NCI-H187 treated with DMSO at 0.1 percent for 48 hours (cell line): ENCODE data around the gene SPDYE2B.
"Not testable (repeated sequence)": the region's sequence is repeated elsewhere in the genome, so short reads cannot be mapped to it uniquely, and the experiment has no call there.

Source experiments
- DNase-seq: peaks from one replicate; lab custom pipeline; 2025; lab: John Stamatoyannopoulos, UW

The SPDYE2B gene

DNA sequence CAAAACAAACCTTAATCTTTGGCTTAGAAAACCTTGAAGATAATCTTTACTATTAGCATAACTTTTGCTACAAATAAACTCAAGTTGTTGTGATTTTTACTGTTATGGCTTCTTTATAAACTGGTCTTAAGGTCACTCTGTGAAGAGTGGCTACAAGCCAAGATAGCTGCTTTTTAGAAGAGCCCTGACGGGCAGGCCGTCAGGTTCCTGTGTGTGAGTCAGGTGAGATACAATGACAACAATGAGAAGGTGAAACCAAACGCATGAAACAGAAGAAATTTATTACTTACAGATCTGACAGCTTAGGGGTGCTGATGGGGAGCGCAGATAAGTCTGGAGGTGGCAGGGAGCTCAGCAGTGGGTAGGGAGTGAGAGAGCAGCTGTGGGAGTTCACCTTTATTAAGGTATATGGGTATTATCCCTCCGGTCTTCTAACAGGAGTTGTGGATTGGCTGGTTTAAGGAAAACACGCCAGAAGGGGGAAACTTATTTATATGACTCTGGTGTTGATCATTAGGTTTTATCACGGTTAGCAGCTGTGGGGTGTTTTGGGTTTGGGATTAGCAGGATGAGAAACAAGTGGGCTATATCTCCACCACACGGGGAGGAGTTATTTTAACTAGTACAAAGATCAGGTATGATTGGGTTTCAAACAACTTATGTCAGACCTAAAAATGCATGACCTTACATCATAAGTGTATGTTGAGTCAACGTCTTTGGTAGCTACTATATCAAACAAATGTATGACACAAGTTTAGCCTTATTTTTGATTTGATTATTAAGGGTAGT lies 49.0 kb downstream of the SPDYE2B start:
- DNase-seq, result not testable (repeated sequence)
